ENCODE results near the gene MYOG.

MYOG gene

DNA sequence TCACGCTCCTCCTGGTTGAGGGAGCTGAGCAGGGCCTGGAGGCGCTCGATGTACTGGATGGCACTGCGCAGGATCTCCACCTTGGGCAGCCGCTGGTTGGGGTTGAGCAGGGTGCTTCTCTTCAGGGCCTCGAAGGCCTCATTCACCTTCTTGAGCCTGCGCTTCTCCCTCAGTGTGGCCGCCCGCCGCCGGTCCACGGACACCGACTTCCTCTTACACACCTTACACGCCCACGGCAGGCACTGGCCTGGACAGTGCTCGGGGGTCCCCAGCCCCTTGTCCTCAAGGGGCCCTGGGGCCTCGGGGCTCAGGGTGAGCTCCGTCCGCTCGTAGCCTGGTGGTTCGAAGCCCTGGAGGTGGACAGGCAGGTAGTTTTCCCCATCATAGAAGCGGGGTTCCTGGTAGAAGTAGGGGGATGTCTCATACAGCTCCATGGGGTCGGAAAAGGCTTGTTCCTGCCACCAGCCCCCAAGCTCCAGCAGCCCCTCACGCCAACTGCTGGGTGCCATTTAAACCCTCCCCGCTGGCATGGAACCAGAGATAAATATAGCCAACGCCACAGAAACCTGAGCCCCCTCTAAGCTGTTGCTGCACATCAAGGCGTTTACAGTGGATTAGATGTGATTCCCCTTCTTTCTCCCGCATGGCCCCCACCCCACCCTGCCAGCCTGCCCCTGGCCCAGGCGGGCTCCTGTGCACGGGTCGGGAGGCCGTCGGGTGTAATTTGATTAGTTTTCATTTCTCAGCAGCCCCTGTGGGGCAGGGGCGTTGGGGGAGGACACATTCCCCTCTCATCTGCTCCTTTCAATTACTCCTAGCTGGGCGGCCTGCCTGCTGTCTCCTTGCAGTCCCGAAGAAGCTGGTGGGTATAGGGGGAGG lies at the start of gene MYOG:
Gene MYOG (minus strand): TSS at position 485 of the 879 bp plus-strand sequence. CDS start 51 bp downstream, at position 434.
- no peak for DNase-seq

DNA sequence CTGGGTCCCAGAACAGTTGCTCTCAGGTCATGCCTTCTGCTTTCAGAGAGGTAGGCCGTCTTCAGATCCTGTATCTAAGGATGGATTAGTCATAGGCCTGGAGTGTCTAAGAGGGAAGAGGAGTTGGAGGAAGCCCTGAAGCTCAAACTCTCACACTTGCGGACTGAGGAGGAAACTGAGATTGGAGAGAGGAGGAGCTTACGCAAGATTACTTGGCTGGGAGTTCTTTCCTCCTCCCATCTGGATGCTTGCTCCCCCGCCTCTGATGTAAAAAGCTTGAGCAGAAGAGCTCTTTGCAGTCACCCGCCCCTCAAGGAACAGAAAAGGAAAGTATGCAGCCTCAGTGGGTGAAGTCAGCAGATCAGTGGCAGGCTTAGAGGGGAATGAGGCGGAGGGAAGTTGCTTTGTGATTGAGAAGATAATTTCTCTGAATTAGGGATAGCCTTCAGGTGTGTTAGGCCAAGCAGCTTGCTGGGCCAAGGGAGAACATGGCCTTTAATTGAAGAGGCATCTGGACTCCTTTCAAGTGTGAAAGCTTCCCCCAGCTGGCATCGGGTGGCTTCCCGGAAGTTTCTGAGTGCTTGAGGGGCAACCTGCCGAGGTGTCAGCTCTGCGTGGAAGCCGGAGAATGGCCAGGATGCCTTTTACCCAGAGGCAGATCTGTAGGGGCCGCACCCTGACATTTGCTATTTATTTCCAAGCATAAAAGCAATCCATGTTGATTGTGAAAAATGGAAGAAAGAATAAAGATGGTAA lies 48.3 kb upstream of the MYOG start:
- DNase-seq: no peak

DNA sequence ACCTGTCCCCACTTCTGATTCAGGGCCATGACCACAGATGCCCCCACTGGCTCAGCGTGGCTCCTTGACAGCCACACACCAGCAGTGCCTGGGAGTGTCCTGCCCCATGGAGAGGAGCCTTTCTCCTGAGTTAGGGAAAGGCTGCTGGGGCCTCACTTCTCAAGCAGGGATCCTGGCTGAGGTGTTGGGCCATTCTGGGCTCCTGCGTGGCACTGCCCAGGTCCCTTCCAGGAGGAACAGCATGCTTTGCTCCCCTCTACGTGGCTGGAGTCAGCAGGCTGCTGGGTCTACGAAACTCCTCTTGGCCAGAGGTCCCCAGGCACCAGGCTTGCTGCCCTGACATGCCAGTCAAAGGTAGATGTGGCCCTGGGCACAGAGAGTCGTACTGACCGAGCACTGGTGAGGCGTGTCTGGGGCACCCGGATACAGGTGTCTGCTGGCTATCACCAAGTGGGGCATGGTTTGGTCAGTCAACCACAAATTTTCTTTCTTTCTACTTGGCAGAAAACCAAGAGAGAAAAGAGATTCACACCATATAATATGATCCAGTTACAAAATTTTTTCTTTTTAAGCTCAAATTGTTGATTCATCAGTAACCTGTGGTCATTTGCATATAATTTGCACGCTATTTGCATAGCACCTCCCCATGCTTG lies 45.9 kb upstream of the MYOG start:
- no peak for DNase-seq

DNA sequence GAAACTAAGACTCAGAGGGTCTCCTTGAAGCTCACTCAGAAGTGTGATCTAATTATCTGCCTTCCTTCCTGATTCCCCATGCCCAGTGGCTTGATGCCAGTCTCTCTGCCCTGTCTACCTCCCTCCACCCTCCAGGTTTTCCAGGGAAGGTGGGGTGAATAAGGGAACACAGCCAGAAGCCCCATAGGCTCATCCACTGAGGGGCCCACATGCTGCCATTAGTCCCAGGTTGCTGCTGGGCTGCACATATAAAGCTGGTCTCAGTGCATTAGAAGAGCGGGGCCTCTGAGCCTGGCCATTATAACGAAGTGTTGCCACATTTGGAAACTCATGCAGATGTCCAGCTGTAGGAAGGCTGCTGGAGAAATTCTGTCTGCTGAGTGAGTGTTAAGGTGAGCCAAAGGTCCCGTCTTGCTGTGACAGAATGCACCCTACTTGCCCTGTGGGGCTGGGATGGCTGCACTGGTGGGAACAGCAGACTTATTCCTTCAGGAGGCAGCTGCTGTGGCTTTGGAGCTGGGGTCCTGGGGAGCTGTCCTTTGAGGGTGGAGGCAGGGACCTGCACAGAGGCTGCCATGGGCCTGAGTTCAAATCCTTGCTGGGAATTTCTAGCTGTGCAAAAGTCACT lies 44.7 kb upstream of the MYOG start:
- DNase-seq: no peak

DNA sequence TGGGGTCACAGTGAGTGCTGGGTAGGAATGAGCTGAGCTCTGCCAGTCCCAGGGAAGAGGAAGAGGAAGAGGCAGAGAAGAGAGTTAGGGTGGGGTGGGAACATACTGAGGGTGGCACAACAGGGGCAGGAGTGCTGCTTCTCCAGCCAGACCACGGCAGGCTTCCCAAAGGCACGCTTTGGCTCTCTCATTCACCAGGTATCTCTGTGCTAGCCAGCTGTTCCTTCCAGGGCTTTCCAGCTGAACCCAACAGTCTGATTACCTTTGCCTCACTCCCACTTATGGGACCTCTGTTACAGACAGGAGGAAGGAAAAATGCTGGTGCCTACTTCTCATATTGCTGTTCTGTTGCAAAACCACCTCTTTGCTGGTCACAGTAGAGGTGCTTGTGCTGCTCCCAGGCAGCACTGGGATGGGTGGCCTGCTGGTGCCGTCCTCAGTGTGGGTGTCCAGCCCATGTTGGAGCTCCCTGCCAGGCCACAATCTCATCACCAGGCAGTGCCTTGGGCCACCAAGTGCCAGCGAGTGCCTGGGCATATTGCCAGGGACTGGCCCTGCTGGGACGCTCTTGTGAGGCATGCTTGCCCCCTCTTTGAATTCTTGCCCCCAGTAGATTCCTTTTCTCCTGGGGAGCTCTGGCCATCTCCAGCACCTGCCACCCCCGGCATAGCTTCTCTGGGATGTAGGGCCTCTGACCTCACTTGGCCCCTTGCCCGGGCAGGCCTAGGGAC lies 43.9 kb upstream of the MYOG start:
- DNase-seq: peak; percentile 90

DNA sequence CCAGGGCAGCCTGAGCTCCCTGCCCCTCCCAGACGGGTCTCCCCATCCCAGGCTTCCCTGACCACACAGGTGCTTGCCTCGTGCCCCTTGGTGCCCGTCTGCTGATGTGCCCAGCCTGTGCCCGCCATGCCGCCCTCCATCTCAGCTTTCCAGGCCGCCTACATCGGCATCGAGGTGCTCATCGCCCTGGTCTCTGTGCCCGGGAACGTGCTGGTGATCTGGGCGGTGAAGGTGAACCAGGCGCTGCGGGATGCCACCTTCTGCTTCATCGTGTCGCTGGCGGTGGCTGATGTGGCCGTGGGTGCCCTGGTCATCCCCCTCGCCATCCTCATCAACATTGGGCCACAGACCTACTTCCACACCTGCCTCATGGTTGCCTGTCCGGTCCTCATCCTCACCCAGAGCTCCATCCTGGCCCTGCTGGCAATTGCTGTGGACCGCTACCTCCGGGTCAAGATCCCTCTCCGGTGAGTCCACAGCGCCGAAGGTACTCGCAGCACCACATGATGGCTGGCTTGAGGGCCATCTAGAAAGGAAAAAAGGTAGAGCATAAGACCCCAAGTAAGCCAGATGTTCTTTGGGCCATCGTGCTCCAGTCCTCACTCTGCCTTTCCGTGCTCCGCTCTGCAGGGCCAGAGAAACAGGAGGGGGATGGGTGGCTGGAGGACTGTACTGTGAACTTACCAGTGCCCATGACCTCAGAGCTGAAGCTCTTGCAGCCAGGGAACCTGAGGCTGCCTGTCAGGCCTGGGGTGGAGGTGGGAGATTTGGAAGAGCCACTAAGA lies 43.1 kb upstream of the MYOG start:
- peak; percentile 52 for DNase-seq

DNA sequence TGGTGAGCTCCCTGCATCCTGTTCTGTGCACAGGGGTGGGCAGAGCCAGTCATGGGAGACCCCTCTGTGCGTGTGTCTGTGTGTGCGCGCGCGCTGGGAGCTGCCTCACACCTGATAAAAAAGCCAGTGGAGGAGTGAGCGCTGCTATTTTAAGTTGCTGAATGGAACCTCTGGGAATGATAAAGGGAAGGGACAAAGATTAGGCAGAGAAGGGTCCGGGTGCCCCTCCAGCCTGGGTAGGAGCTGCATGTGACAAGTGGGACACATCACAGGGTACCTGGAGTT lies 42.6 kb upstream of the MYOG start:
- DNase-seq: no peak

DNA sequence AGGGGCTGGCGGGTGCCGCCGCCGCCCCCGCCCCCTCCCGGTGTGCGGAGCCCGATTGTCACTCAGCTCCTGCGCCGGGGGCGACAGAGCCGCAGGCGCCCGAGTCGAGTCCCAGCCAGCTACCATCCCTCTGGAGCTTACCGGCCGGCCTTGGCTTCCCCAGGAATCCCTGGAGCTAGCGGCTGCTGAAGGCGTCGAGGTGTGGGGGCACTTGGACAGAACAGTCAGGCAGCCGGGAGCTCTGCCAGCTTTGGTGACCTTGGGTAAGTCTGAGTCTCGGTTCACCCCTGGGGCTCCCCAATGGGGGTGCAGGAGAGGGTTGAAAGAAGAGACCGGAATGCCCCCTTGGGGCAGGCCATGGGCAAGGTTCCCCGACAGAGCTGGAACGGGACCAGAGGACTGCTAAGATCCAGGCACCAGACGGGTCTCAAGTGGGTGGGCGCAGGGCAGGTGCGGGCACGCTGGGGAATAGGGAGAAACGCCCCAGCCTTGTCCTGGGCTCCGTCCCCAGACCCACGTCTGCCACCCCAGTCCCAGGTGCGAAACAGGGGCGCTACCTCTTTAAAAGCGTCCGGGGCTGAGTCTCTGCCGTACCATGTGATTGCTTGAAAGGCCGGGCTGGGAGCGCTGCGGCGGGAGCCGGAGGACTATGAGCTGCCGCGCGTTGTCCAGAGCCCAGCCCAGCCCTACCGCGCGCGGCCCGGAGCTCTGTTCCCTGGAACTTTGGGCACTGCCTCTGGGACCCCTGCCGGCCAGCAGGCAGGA lies 42.0 kb upstream of the MYOG start, which contains the start of gene ADORA1:
Gene ADORA1 (plus strand): TSS at position 61 of the 765 bp plus-strand sequence. CDS start 1,116 bp downstream, outside the sequence.
- DNase-seq: peak; percentile 84

DNA sequence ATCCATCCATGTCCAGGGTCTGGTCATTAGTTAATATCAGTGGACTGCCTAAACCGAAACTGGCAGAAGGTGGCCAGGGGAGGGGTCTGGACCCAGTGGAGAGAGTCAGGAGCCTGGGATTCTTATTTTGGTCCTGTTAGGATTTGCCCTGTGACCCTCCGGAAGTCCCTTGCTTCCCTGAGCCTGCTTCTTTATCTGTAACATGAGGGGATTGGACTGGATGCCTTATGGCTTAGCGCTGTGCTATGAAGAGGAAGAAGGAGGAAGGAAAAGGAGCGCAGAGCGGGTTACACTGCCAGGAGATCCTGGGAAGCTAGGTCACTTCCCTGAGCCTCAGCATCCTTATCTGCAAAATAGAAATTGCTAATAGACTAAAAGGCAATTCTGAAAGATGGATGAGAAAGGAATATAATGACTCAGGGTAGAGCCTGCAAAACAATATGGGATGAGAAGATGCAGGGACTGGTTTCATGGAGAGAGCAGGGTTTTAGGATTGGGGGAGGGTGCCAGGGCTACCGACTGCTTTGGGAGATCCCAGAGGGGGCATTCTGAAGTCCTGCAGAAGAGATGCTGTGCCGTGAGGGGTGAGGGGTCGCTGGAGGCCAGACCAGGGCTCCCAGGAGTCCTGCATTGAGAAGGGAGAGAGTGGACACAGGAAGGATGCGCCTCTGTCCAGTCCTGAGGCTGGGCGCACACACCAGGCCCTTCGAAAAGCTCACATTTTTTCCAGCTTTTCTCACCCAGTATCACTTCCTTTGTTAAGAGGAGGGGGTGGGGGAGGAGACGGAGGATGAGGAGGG lies 41.3 kb upstream of the MYOG start:
- no peak for DNase-seq

DNA sequence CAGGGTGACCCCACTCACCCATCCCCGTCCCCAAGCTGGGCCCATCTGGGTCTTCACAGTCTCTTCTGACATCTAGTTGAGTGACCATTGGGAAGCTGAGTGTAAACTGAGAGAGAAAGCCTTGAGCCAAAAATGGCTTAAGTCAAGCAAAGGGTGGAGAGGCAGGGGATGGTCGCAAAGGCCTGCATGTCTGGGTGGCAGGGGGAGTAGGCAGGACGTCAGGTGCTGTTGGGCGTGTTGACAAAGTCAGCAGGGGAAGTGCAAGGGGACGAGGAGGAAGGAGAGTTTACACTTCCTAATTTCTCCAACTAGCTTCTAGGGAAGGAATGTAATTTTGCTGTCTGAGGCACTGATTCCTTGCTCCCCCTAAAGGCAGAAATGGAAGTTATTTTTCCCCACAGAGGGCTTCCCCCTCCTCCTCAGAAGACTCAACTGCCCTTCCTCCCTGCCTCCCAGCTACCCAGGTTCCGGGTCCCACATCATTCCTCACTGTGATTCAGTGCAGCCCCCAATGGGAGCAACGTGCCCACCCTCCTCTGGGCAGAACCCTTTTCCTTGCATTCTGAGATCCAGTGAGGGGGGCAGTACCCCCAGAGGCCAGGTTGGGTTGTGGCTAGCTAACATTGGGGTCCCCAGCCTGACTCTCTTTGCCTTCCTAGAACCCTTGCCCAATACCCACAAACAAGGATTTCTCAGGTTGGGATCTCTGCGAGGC lies 40.5 kb upstream of the MYOG start:
- DNase-seq: peak; percentile 52

DNA sequence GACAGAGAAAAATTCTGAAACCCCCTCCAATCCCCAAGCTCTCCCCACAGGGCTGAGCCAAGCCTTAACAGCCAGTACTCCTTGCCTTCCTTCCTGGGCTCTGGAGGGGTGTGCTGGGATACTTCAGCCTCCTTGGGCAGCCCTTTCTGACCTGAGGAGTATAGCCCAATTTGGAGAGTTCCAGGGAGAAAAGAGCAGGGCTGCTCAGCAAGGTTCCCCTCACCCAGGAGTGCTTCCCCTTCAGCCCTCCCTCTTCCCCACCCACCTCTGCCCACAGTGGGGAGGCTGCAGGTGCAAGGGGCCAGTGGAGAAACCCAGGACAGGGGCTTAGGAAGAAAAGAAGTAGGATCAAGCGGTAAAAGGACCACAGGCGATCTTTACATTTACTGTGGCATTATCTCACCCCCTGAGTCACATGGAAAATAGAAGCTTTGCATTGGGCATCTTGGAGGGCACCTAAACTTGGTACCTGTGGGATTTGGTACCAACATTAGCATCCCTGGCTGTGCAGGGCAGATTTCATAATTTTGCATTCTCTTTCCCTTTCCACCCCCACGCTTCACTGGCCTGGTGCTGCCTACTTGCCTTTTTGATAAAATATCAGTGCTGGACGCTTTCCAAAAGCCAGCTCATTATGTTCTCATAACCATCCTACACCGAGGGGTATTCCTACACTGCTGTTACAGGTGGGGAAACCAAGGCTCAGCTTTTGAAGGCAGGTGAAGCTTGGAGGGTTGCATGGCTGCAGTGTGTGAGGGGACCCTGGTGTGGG lies 38.9 kb upstream of the MYOG start:
- DNase-seq: no peak

DNA sequence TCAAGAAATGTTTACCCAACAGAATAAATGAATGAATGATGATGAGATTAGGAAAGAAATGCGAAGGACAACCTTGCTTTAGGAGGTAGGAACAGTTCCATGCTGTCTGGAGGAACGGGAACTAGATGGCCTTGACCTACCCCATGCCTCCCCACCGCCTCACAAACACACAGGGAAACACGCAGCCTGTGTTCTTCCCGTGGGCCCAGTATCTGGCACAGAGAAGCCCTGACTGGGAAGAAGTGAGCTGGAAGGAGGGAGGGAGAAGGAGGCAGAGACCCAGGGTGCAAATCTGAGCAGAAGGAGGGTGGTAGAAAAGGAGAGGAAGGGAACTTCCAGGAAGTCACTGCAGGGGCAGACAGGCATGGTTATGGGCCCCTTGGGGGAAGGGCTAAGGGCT lies 38.2 kb upstream of the MYOG start:
- DNase-seq: no peak

DNA sequence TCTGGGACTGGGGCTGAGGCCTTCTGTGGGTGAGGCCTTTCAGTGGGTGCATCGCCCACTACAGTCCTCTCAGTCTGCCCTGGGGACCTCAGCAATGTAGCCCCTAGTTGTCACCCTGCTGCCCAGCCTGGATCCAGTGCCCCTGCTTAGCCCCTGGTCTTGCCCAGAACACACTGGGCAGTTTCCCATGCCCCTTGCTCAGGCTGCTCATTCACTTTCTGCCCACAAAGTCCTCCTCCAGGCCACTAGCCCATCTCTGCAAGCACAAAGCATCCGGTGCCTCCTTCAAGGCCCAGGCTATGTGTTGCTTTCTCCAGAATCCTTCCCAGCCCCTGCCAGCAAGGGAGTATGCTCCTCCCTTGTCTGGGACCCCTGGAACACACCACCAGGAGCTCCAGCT lies 36.3 kb upstream of the MYOG start:
- no peak for DNase-seq

DNA sequence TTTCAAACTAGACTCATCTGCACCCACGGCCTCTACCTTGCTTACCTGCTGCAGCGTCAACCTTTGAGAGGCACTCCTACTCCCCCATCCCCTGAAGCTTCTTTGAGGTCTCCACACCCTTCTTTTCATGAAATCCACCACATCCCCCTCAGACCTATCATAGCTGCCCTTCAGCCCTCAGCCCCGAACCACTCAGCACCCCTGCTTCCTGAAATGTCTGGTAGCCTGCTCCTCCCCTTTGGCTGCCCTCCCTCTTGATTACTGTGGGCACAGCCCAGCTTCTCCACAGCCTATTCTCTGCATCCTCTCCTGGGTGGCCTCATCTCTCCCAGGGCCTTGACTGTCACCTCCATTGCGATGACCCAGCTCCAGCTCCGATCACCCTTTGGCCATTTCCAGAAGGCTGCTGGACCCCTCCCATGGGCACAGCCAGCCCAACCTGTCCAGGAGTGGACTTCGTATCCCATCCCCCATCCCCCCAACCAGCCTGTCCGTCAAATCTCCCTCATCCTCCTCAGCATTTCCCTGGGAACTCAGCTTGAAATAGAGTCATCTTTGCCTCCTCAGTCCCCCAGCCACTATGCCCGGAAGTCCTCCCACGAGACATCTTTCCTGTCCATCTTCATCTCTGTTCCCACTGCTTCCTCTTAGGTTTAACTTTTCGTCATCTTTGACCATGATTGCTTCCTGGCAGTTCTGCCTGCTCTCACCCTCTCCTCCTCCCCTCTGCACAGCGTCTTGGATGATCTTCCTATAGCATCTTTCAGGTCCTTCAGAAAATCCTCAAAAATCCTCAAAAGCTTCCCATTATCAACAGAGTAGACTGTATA lies 35.6 kb upstream of the MYOG start:
- no peak for DNase-seq

DNA sequence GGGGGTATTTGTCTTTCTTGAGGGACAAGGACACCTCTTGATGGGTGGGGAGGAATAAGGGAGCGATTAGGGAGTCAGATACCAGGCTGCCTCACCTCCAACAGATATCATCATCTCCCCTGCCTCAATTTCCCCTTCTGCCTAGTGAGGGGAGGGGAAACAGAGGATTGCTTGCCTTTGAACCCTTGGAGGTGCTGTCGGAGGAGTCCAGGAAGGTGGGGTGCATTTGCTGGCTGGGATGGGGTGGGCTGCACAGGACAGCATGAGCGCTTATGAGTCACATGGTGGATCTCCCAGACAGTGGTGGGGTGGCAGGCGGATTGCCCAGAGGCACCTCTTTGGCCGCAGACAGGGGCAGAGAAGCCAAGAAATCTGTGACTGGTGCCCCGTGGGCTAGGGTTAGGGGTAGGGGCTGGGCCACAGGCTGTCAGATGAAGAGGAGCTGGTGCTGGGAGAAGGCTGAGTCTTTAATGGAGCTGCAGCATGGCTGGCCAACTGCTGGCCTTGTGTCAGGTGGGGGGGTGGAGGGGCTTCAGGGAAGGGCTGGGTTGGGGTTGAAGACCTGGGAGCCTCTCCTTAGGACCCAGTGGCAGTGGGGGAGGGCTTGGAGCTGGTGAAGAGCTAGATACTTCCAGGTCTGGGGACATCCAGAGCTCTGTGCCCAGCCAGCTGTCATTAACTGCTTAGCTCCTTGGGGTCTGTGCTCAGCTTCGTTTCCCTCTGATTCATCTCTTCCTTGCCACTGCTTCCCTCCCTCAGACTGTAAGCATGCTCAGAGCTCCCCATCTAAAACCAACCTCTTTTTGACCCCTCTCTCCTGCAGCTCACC lies 34.7 kb upstream of the MYOG start:
- no peak for DNase-seq

Data from midbrain (tissue), 1 donor.